Neural progenitor cell (in vitro differentiated cells): ENCODE results near the gene SULT1A2.

ENCODE experiments used
- CTCF ChIP-seq: fragments of 200-600 bp; sonication (generic); IDR thresholded peaks from 2 replicates; pipeline ENCODE4 v1.5.1; 2017; ENCODE audit warnings: antibody characterized with exemption, mild to moderate bottlenecking
- EZH2 ChIP-seq: fragments of 200-600 bp; sonication (generic); IDR thresholded peaks from 2 replicates; pipeline ENCODE4 v1.6.1; 2017; ENCODE audit warnings: antibody characterized with exemption, mild to moderate bottlenecking, moderate library complexity

GRCh38 chr16:28580726-28581315 is 16.0 kb downstream of the SULT1A2 start:
- no peak for TF ChIP-seq CTCF
- no peak for TF ChIP-seq EZH2
